T-helper 2 cell (primary cell): ENCODE measurements around the gene TGFBR3.
"Not testable (repeated sequence)": the region's sequence is repeated elsewhere in the genome, so short reads cannot be mapped to it uniquely, and the experiment has no call there.

ENCODE experiments used
- DNase-seq, 5 experiments: peaks; one replicate each; pipeline versions ENCODE4 v3.0.0 to v3.0.0-alpha.2; 2012 to 2022

The TGFBR3 gene

GRCh38 chr1:91883470-91883869, 2.5 kb downstream of the TGFBR3 start:
- peak in 2 of 5 experiments; percentile 23 to 54 for DNase-seq

- DNase-seq: no peak
These were observed 4.7 kb downstream of the TGFBR3 start for GRCh38 chr1:91881280-91881679.

- no peak for DNase-seq
These were observed 6.2 kb downstream of the TGFBR3 start for GRCh38 chr1:91879733-91880132.

- peak in 1 of 5 experiments; percentile 57 for DNase-seq
These were observed 8.3 kb downstream of the TGFBR3 start for GRCh38 chr1:91877574-91878208.

- DNase-seq: no peak
These were observed 9.0 kb downstream of the TGFBR3 start for GRCh38 chr1:91876781-91877573.

DNA sequence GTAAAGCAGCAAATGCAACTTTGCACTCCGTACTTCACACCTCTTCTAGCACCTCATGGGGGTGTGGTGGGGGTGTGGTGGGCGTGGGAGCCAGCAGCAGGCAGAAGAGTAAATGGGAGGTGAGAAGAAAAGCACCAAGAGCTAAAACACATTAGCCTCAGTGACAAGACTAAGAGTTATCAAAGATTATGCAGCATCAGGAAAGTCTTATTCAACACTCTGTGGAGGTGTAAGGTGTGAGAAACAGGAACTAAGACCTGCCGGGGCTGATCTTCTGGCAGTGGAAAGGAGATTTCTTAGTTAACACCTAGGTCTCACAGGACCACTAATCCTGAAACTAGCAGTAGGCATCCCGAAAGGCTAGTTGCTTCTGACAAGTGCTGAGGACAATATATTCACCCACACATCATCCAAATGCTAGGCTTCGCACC, 9.9 kb downstream of the TGFBR3 start:
- peak in 2 of 5 experiments; percentile 40 to 56 for DNase-seq

- DNase-seq: no peak
These were observed 11.8 kb downstream of the TGFBR3 start for GRCh38 chr1:91874167-91874566.

DNA sequence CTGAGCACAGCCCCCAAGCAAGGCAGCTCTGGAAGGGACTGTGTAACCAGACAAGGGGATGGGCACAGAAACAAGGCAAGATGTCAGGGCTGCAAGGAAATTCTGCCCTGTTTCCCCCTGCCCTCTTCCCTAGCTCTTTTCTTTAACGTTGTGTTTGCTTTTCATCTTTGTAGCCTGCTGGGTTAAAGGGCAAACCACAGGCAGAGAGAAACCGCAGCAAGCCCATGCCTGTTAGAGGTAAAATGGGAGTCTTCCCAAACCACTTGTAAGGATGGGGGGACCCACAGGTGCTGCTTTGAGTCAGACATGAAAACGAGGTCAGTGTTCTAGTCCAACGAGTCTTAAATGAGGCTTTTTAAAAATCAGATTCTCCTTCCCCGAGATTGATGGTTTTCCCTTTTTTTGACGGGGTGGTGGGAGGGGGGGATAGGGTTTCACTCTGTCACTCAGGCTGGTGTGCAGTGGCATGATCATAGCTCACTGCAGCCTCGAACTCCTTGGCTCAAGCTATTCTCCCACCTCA, 13.3 kb downstream of the TGFBR3 start:
- DNase-seq: peak in 2 of 5 experiments; percentile 30 to 73

GRCh38 chr1:91872000-91872399, 14.0 kb downstream of the TGFBR3 start:
- no peak for DNase-seq

DNA sequence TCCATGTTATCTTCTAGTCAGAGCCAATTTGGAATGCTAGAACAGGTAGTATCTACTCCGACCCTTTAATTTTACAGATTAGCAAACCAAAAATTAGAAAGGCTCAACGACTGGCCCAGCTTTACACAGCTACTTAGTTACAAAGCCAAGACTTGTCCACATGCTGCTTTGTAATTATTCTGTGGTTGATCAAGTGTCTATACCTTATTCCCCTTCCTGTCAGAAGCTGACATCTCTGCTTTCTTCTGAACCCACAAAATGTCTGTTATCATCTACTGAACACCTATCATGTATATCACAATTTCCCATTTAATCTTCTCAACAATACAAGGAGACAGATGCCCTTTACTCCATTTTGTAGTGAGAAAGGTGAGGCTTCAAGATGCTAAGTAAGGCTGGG, 15.6 kb downstream of the TGFBR3 start:
- peak in 1 of 5 experiments; percentile 61 for DNase-seq

- no peak for DNase-seq
These were observed 19.5 kb downstream of the TGFBR3 start for GRCh38 chr1:91866425-91866824.

- no peak for DNase-seq
These were observed 21.8 kb downstream of the TGFBR3 start for GRCh38 chr1:91864017-91864700.

GRCh38 chr1:91863498-91863897, 22.5 kb downstream of the TGFBR3 start:
- DNase-seq: no peak

DNA sequence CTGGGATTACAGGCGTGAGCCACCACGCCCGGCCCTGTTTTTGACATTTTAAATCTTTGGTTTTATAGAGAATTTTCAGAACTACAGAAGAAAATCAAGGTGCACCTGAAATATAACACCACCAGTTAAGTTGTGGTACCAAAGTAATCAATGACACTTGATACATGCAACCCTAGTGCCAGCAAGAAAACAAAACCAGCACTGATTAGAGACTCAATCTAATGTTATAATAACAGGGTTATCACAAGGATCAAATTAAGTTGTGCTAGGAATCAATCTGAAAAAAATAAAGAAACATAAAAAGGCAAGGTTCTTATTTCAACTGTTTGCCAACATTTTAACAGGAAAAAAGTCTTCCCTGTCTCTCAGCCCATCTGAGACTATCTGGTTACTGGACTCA, 23.8 kb downstream of the TGFBR3 start:
- no peak for DNase-seq

- no peak for DNase-seq
These were observed 28.3 kb downstream of the TGFBR3 start for GRCh38 chr1:91857557-91858239.

GRCh38 chr1:91856996-91857395, 29.0 kb downstream of the TGFBR3 start:
- DNase-seq: no peak

GRCh38 chr1:91854852-91855534, 31.0 kb downstream of the TGFBR3 start:
- DNase-seq: no peak

DNA sequence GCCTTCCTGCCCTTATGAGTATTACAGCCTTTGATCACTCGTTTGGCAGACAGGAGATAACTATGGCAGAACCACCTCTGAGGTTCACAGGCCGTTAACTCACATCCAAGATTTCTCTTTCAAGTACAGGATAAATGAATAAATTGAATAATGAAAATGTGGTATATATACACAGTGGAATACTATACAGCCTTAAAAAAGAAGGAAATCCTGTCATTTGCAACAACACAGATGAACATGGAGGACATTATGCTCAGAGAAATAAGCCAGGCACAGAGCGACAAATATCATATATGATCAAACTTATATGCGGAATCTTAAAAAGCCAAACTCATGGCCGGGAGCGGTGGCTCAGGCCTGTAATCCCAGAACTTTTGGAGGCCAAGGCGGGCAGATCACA, 32.6 kb downstream of the TGFBR3 start:
- no peak for DNase-seq

- DNase-seq: not testable (repeated sequence)
These were observed 33.9 kb downstream of the TGFBR3 start for GRCh38 chr1:91852011-91852410.

- DNase-seq: no peak
These were observed 34.6 kb downstream of the TGFBR3 start for GRCh38 chr1:91851130-91852010.

DNA sequence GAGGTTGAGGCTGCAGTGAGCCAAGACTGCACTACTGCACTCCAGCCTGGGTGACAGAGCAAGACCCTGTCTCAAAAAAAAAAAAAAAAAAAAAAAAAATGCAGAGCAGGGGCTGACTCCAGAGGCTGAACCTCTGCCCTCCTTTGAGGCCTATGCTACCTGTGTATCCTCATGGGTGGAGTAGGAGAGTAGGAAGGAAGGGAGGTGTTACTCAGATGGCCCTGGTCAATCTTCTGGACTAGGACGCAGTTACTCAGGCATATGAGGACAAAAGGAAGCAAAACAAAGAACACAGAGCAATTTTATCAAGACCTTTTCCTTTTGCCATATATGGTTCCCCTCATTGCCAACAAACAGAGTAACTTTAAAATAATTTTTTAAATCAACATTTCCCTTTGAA, 35.2 kb downstream of the TGFBR3 start:
- no peak for DNase-seq
